ENCODE data around the gene PLXND1. TPM values are rescaled to one million over a fixed set of nuclear protein-coding genes. Genes with fewer than 3 reads are reported as not detected.

PLXND1 gene
- total RNA-seq, 1 experiment from 2014 or later = 26.3 TPM

GRCh38 chr3:129539206-129539605 is 67.3 kb downstream of the PLXND1 start:
- no peak for TF ChIP-seq CTCF (IDR thresholded peaks at IDR 0.05; ENCODE audit: insufficient read depth in 1 of 2, low read depth in 1 of 2, low read length in 1 of 2, severe bottlenecking in 1 of 2, unreplicated experiment in 1 of 2)
- POLR2A ChIA-PET = no interaction called here
- Histone ChIP-seq H3K9me3 (no peaks in the 10 kb centered on the region), H3K4me3 (ENCODE audit: low read depth, low read length) (no peak overlapping the region), H3K4me1 (peaks cover 14% of the 10 kb centered on the region), H3K27me3 (replicated peaks; ENCODE audit: control insufficient read depth, insufficient read depth, low read length) (no peaks in the 10 kb centered on the region), H3K36me3 (ENCODE audit: control insufficient read depth, insufficient read depth, low read length) (no peaks in the 10 kb centered on the region)
- no TSS peak for BruUV-seq (replicated peaks)
- H3K27ac Mint-ChIP-seq (ENCODE audit: unreplicated experiment) = no peak overlapping the region
- no peak for DNase-seq
- H3K4me3 Mint-ChIP-seq (ENCODE audit: unreplicated experiment) = no peak overlapping the region
- H3K4me1 Mint-ChIP-seq (ENCODE audit: low read depth, unreplicated experiment) = peaks cover 13% of the 10 kb centered on the region
- no peaks in the 10 kb centered on the region for H3K27me3 Mint-ChIP-seq (ENCODE audit: insufficient read depth, unreplicated experiment)
- CTCF ChIA-PET = no interaction called here
- H3K36me3 Mint-ChIP-seq (ENCODE audit: insufficient read depth, unreplicated experiment) = no peaks in the 10 kb centered on the region
- intact Hi-C loops (cut with micrococcal nuclease; ENCODE audit: unreplicated experiment) = no loop called here
- H3K9me3 Mint-ChIP-seq (ENCODE audit: unreplicated experiment) = no peaks in the 10 kb centered on the region

GRCh38 chr3:129536804-129537203 is 69.7 kb downstream of the PLXND1 start:
- no peaks in the 10 kb centered on the region for H3K9me3 Mint-ChIP-seq (ENCODE audit: unreplicated experiment)
- CTCF ChIA-PET = no interaction called here
- H3K27ac Mint-ChIP-seq (ENCODE audit: unreplicated experiment) = no peak overlapping the region
- H3K4me3 Mint-ChIP-seq (ENCODE audit: unreplicated experiment) = no peak overlapping the region
- H3K4me3 ChIP-seq (ENCODE audit: low read depth, low read length) = no peak overlapping the region
- no peaks in the 10 kb centered on the region for H3K9me3 ChIP-seq
- no peaks in the 10 kb centered on the region for H3K27me3 Mint-ChIP-seq (ENCODE audit: insufficient read depth, unreplicated experiment)
- no peaks in the 10 kb centered on the region for H3K36me3 ChIP-seq (ENCODE audit: control insufficient read depth, insufficient read depth, low read length)
- H3K4me1 Mint-ChIP-seq (ENCODE audit: low read depth, unreplicated experiment) = peaks cover 11% of the 10 kb centered on the region
- TF ChIP-seq CTCF (IDR thresholded peaks at IDR 0.05; ENCODE audit: insufficient read depth in 1 of 2, low read depth in 1 of 2, low read length in 1 of 2, severe bottlenecking in 1 of 2, unreplicated experiment in 1 of 2) = no peak
- POLR2A ChIA-PET = interaction anchor here (0.5 kb wide), 1 partner anchor 313 kb away, joined by 4 read pairs; no protein-coding TSS in a partner anchor
- H3K4me1 ChIP-seq = peaks cover 17% of the 10 kb centered on the region
- no peaks in the 10 kb centered on the region for H3K36me3 Mint-ChIP-seq (ENCODE audit: insufficient read depth, unreplicated experiment)
- BruUV-seq (replicated peaks) = no TSS peak
- DNase-seq = no peak
- H3K27me3 ChIP-seq (replicated peaks; ENCODE audit: control insufficient read depth, insufficient read depth, low read length) = no peaks in the 10 kb centered on the region
- intact Hi-C loops (cut with micrococcal nuclease; ENCODE audit: unreplicated experiment) = no loop called here

- intact Hi-C loops (cut with micrococcal nuclease; ENCODE audit: unreplicated experiment) = no loop called here
- Histone ChIP-seq H3K4me1 (peaks cover 17% of the 10 kb centered on the region), H3K36me3 (ENCODE audit: control insufficient read depth, insufficient read depth, low read length) (no peaks in the 10 kb centered on the region), H3K9me3 (no peaks in the 10 kb centered on the region), H3K4me3 (ENCODE audit: low read depth, low read length) (no peak overlapping the region), H3K27me3 (replicated peaks; ENCODE audit: control insufficient read depth, insufficient read depth, low read length) (no peaks in the 10 kb centered on the region)
- ChIA-PET CTCF (no interaction called here), POLR2A (no interaction called here)
- Mint-ChIP-seq H3K36me3 (ENCODE audit: insufficient read depth, unreplicated experiment) (no peaks in the 10 kb centered on the region), H3K9me3 (ENCODE audit: unreplicated experiment) (no peaks in the 10 kb centered on the region), H3K27me3 (ENCODE audit: insufficient read depth, unreplicated experiment) (no peaks in the 10 kb centered on the region), H3K4me3 (ENCODE audit: unreplicated experiment) (no peak overlapping the region), H3K4me1 (ENCODE audit: low read depth, unreplicated experiment) (peaks cover 11% of the 10 kb centered on the region), H3K27ac (ENCODE audit: unreplicated experiment) (no peak overlapping the region)
- TF ChIP-seq CTCF (IDR thresholded peaks at IDR 0.05; ENCODE audit: insufficient read depth in 1 of 2, low read depth in 1 of 2, low read length in 1 of 2, severe bottlenecking in 1 of 2, unreplicated experiment in 1 of 2) = no peak
- DNase-seq = no peak
- BruUV-seq (replicated peaks) = no TSS peak
These were observed 70.2 kb downstream of the PLXND1 start for GRCh38 chr3:129536374-129536667.

All from Caco-2 (cell line).